ENCODE data around the gene ATP1A2. TPM values are rescaled to one million over a fixed set of nuclear protein-coding genes. Genes with fewer than 3 reads are reported as not detected.

The ATP1A2 gene
- total RNA-seq, 1 donor from 2014 or later = not detected

DNA sequence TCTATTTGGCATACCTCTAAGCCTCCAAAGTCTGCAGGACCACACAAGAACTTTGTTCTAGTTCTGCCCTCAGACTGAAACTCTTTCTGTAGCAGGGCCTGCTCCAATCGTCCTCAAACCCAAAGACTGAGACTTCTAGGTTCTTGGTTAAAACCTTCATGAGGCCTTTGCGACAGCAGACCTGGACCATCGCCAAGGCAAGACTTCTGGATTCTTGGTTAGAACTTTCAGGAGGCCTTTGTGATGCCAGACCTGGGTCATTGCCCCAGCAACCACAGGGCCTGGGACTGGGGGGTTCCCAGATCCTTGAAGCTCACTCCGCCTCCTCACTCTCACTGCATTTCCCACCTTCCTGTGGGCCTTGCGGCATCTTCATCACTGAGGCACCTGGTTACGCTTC lies 35.7 kb downstream of the ATP1A2 start, which contains the start of gene ATP1A4:
ATP1A4 (plus strand) TSS at position 301 of the 400 bp plus-strand sequence. CDS start 438 bp downstream, outside the sequence.
- Mint-ChIP-seq H3K4me3 (no peak within 1 kb of the TSS), H3K4me1 (no peaks in the 10 kb centered on the region), H3K27ac (no peak within 1 kb of the TSS), H3K36me3 (ENCODE audit: low read depth) (no peaks in the 10 kb centered on the region), H3K9me3 (no peaks in the 10 kb centered on the region), H3K27me3 (peaks cover 8% of the 10 kb centered on the region)
- ChIA-PET CTCF (no interaction called here), POLR2A (no interaction called here)
- ATAC-seq (ENCODE audit: low read depth) (no peak), DNase-seq (no peak)
- TF ChIP-seq, protein P1, sequence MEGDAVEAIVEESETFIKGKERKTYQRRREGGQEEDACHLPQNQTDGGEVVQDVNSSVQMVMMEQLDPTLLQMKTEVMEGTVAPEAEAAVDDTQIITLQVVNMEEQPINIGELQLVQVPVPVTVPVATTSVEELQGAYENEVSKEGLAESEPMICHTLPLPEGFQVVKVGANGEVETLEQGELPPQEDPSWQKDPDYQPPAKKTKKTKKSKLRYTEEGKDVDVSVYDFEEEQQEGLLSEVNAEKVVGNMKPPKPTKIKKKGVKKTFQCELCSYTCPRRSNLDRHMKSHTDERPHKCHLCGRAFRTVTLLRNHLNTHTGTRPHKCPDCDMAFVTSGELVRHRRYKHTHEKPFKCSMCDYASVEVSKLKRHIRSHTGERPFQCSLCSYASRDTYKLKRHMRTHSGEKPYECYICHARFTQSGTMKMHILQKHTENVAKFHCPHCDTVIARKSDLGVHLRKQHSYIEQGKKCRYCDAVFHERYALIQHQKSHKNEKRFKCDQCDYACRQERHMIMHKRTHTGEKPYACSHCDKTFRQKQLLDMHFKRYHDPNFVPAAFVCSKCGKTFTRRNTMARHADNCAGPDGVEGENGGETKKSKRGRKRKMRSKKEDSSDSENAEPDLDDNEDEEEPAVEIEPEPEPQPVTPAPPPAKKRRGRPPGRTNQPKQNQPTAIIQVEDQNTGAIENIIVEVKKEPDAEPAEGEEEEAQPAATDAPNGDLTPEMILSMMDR (IDR thresholded peaks at IDR 0.05) = no peak
- intact Hi-C loops (cut with micrococcal nuclease) = no loop called here

DNA sequence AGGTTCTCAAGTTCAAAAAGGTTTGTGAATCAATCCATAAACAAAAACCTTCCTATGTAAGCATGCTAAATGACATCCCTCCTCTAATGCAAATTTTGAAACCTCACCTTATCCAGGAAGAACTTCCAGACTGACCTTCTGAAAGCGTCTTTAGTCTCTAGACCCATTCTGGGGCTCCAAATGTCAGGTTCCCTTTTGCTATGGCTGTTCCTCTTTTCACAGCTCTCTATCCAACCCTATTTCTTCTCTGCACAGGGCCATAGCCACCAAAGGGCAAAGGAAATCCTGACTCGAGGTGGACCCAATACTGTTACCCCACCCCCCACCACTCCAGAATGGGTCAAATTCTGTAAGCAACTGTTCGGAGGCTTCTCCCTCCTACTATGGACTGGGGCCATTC lies 39.2 kb downstream of the ATP1A2 start:
- DNase-seq (no peak), ATAC-seq (ENCODE audit: low read depth) (no peak)
- Mint-ChIP-seq H3K27me3 (peaks cover 8% of the 10 kb centered on the region), H3K36me3 (ENCODE audit: low read depth) (no peaks in the 10 kb centered on the region), H3K4me1 (no peaks in the 10 kb centered on the region), H3K4me3 (no peak overlapping the region), H3K9me3 (no peaks in the 10 kb centered on the region), H3K27ac (no peak overlapping the region)
- intact Hi-C loops (cut with micrococcal nuclease) = no loop called here
- ChIA-PET CTCF (no interaction called here), POLR2A (no interaction called here)
- TF ChIP-seq, protein P1 (IDR thresholded peaks at IDR 0.05) = no peak

DNA sequence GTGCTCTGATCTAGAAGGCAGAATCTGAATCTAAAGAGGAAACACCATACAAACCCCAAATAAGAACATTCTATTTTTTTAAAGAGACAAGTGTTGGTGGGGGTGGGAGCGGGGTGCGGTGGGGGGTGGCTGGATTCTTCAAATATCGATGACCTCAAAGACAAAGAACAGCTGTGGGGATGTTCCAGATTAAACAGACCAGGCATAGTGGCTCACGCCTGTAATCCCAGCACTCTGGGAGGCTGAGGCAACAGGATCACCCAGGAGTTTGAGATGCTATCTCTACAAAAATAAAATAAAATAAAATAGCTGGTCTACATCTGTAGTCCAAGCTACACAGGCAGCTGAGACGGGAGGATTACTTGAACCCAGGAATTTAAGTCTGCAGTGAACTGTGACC lies 40.8 kb downstream of the ATP1A2 start:
- no peak for DNase-seq
- Mint-ChIP-seq H3K36me3 (ENCODE audit: low read depth) (no peaks in the 10 kb centered on the region), H3K27ac (no peak overlapping the region), H3K4me1 (no peaks in the 10 kb centered on the region), H3K27me3 (peaks cover 6% of the 10 kb centered on the region), H3K4me3 (no peak overlapping the region), H3K9me3 (no peaks in the 10 kb centered on the region)
- no peak for ATAC-seq (ENCODE audit: low read depth)
- TF ChIP-seq, protein P1 (IDR thresholded peaks at IDR 0.05) = no peak
- intact Hi-C loops (cut with micrococcal nuclease) = no loop called here
- ChIA-PET CTCF (no interaction called here), POLR2A (no interaction called here)

DNA sequence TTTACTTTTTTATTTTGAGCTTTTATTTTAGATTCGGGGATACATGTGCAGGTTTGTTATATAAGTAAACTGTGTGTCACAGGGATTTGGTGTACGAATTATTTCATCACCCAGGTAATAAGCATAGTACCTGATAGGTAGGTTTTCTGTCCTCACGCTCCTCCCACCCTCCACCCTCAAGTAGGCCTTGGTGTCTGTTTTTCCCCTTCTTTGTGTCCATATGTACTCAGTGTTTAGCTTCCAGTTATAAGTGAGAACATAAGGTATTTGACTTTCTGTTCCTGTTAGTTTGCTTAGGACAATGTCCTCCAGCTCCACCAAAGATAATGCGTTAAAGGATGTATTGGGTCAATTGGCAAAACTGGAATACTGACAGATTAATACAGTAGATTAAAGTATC lies 41.6 kb downstream of the ATP1A2 start:
- Mint-ChIP-seq H3K4me1 (peaks cover 1% of the 10 kb centered on the region), H3K9me3 (no peaks in the 10 kb centered on the region), H3K36me3 (ENCODE audit: low read depth) (no peaks in the 10 kb centered on the region), H3K4me3 (no peak overlapping the region), H3K27ac (no peak overlapping the region), H3K27me3 (peaks cover 6% of the 10 kb centered on the region)
- DNase-seq = no peak
- ChIA-PET CTCF (no interaction called here), POLR2A (no interaction called here)
- no peak for ATAC-seq (ENCODE audit: low read depth)
- intact Hi-C loops (cut with micrococcal nuclease) = no loop called here
- TF ChIP-seq, protein P1 (IDR thresholded peaks at IDR 0.05) = no peak

DNA sequence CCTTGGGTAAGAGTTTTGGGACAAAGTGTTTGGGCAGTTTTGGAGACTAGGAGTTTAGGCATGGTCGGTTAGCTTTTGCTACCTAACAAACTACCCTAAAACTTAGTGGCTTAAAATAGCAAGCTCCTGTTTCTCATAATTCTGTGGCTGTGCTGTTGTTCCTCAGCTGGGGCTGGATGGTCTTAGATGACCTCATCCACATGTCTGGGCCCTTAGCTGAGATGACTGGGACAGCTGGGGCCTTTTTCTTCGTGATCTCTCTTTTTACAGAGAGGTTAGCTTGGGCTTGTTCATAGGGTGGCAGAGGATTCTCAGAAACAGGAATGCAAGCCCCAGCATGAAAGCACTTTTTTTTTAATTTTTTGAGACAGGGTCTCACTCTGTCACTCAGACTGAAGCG lies 42.5 kb downstream of the ATP1A2 start:
- POLR2A ChIA-PET = no interaction called here
- Mint-ChIP-seq H3K36me3 (ENCODE audit: low read depth) (no peaks in the 10 kb centered on the region), H3K4me3 (no peak overlapping the region), H3K4me1 (peaks cover 2% of the 10 kb centered on the region), H3K9me3 (no peaks in the 10 kb centered on the region), H3K27me3 (peaks cover 6% of the 10 kb centered on the region), H3K27ac (no peak overlapping the region)
- DNase-seq (no peak), ATAC-seq (ENCODE audit: low read depth) (no peak)
- intact Hi-C loops (cut with micrococcal nuclease) = no loop called here
- TF ChIP-seq, protein P1 (IDR thresholded peaks at IDR 0.05) = no peak
- CTCF ChIA-PET = no interaction called here
